WTC11 (cell line): ENCODE measurements around the gene INTS11. TPM values are rescaled to one million over a fixed set of nuclear protein-coding genes. Genes with fewer than 3 reads are reported as not detected.

Experiments
- ATAC-seq: fragments of 200-7000 bp; cut with Tn5 transposase; 2 replicates; pipeline ENCODE4 v1.10.0; 2021; ENCODE audit warnings: mild to moderate bottlenecking, moderate library complexity
- CTCF ChIA-PET: fragments of 300-600 bp; sonication (Branson Sonifier 250); formaldehyde crosslinking; loops from one replicate; lab custom pipeline; 2021; ENCODE audit warnings: antibody characterized with exemption; lab: Charles Lee
- POLR2A ChIA-PET: fragments of 350-600 bp; sonication (Branson Sonifier 250); formaldehyde crosslinking; loops from one replicate; lab custom pipeline; 2021; ENCODE audit warnings: antibody characterized with exemption; lab: Charles Lee
- DNase-seq: peaks from one replicate; pipeline ENCODE4 v3.0.0; 2021; ENCODE audit warnings: low spot score
- H3K27ac Mint-ChIP-seq: 2 replicates; pipeline ENCODE4 v1.8.0; 2021; ENCODE audit warnings: mixed read lengths
- H3K27me3 Mint-ChIP-seq: 2 replicates; pipeline ENCODE4 v1.8.0; 2021; ENCODE audit warnings: low read depth, mild to moderate bottlenecking, moderate library complexity, mixed read lengths
- H3K36me3 Mint-ChIP-seq: 2 replicates; pipeline ENCODE4 v1.8.0; 2021; ENCODE audit warnings: mixed read lengths
- H3K4me1 Mint-ChIP-seq: 2 replicates; pipeline ENCODE4 v1.8.0; 2022; ENCODE audit warnings: mixed read lengths
- H3K4me3 Mint-ChIP-seq: 2 replicates; pipeline ENCODE4 v1.8.0; 2021; ENCODE audit warnings: mild to moderate bottlenecking, moderate library complexity, mixed read lengths
- H3K9me3 Mint-ChIP-seq: 2 replicates; pipeline ENCODE4 v1.8.0; 2021; ENCODE audit warnings: mixed read lengths
- EMX1 ChIP-seq: fragments of 250-450 bp; sonication (Bioruptor Pico); IDR thresholded peaks from 2 replicates; pipeline ENCODE4 v1.8.0; 2021; ENCODE audit warnings: mild to moderate bottlenecking
- ETV6 ChIP-seq: sonication (generic); formaldehyde crosslinking; IDR thresholded peaks from 2 replicates; pipeline ENCODE4 v1.8.1; 2022; ENCODE audit warnings: mild to moderate bottlenecking, missing genetic modification reagents
- GTF2I ChIP-seq: fragments of 250-450 bp; sonication (Bioruptor Pico); conservative IDR thresholded peaks from 2 replicates; pipeline ENCODE4 v1.4.0; 2021; ENCODE audit warnings: mild to moderate bottlenecking
- JUN ChIP-seq: sonication (generic); formaldehyde crosslinking; IDR thresholded peaks from 2 replicates; pipeline ENCODE4 v1.8.0; 2023; ENCODE audit warnings: mild to moderate bottlenecking, missing genetic modification reagents
- KAT7 ChIP-seq: sonication (generic); formaldehyde crosslinking; IDR thresholded peaks from 2 replicates; pipeline ENCODE4 v1.8.1; 2023; ENCODE audit warnings: missing genetic modification reagents, mild to moderate bottlenecking, borderline replicate concordance
- NFYB ChIP-seq: sonication (generic); formaldehyde crosslinking; conservative IDR thresholded peaks from 2 replicates; pipeline ENCODE4 v1.8.0; 2022; ENCODE audit warnings: low read depth, missing genetic modification reagents
- OVOL2 ChIP-seq: fragments of 250-450 bp; sonication (Bioruptor Pico); IDR thresholded peaks from 2 replicates; pipeline ENCODE4 v1.9.0; 2021; ENCODE audit warnings: mild to moderate bottlenecking, borderline replicate concordance
- RORB ChIP-seq: fragments of 250-450 bp; sonication (Bioruptor Pico); IDR thresholded peaks from 2 replicates; pipeline ENCODE4 v1.9.0; 2021; ENCODE audit warnings: mild to moderate bottlenecking
- ZBTB21 ChIP-seq: sonication (generic); formaldehyde crosslinking; IDR thresholded peaks from 2 replicates; pipeline ENCODE4 v1.8.1; 2023; ENCODE audit warnings: mild to moderate bottlenecking, missing genetic modification reagents, borderline replicate concordance
- ZNF219 ChIP-seq: sonication (generic); formaldehyde crosslinking; IDR thresholded peaks from 2 replicates; pipeline ENCODE4 v1.8.0; 2023; ENCODE audit warnings: missing genetic modification reagents, mild to moderate bottlenecking, borderline replicate concordance
- total RNA-seq: library from RNA; stranded (reverse); gene quantifications from 3 replicates; pipeline ENCODE4 v1.2.3, GENCODE V29; 2021
- TF ChIP-seq, protein P1 (sequence below): sonication (generic); formaldehyde crosslinking; IDR thresholded peaks from 2 replicates; pipeline ENCODE4 v1.8.1; 2022; ENCODE audit warnings: mild to moderate bottlenecking, missing genetic modification reagents, moderate library complexity, borderline replicate concordance
- TF ChIP-seq, protein P2 (sequence below): fragments of 250-450 bp; sonication (Bioruptor Pico); IDR thresholded peaks from 2 replicates; pipeline ENCODE4 v2.1.2; 2022; ENCODE audit warnings: mild to moderate bottlenecking, moderate library complexity
- TF ChIP-seq, protein P3 (sequence below): fragments of 250-450 bp; sonication (Bioruptor Pico); conservative IDR thresholded peaks from 2 replicates; pipeline ENCODE4 v1.9.0; 2021; ENCODE audit warnings: mild to moderate bottlenecking
- TF ChIP-seq, protein P4 (sequence below): sonication (generic); formaldehyde crosslinking; IDR thresholded peaks from 2 replicates; pipeline ENCODE4 v1.8.1; 2023; ENCODE audit warnings: mild to moderate bottlenecking, missing genetic modification reagents, moderate library complexity
- TF ChIP-seq, protein P5 (sequence below): sonication (generic); formaldehyde crosslinking; IDR thresholded peaks from 2 replicates; pipeline ENCODE4 v1.8.0; 2023; ENCODE audit warnings: mild to moderate bottlenecking, missing genetic modification reagents
- TF ChIP-seq, protein P6 (sequence below): sonication (generic); formaldehyde crosslinking; IDR thresholded peaks from 2 replicates; pipeline ENCODE4 v1.8.1; 2022; ENCODE audit warnings: low read depth, missing genetic modification reagents, borderline replicate concordance
- TF ChIP-seq, protein P7 (sequence below): sonication (generic); formaldehyde crosslinking; IDR thresholded peaks from 2 replicates; pipeline ENCODE4 v1.8.1; 2023; ENCODE audit warnings: mild to moderate bottlenecking, missing genetic modification reagents

Gene INTS11
- total RNA-seq, 1 experiment from 2014 or later = 170 TPM

DNA sequence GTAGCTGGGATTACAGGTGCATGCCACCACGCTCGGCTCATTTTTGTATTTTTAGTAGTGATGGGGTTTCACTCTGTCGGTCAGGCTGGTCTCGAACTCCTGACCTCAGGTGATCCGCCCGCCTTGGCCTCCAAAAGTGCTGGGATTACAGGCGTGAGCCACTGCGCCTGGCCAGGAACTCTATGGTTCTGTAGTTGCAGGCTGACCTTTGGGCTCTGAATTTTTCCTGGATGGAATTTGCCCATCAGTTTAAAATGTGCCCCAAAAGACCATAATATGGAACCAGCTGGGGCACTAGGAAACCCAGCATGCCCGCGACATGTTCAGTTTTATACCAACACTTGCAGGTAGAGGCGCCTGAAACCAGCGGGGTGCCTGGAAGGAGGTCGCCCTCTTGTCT lies 45.8 kb downstream of the INTS11 start:
- no peaks in the 10 kb centered on the region for H3K36me3 Mint-ChIP-seq
- no peak overlapping the region for H3K4me3 Mint-ChIP-seq
- DNase-seq = peak; percentile 13
- ChIA-PET CTCF (interaction anchor here (0.6 to 2.3 kb wide), 5 partner anchors 9 to 339 kb away, joined by 4 to 10 read pairs (median 5); no protein-coding TSS in a partner anchor), POLR2A (interaction anchor here (0.6 kb wide), 1 partner anchor 21 kb away, joined by 3 read pairs; no protein-coding TSS in a partner anchor)
- H3K27ac Mint-ChIP-seq = no peak overlapping the region
- no peak for ATAC-seq
- H3K27me3 Mint-ChIP-seq = no peaks in the 10 kb centered on the region
- H3K9me3 Mint-ChIP-seq = peaks cover 5% of the 10 kb centered on the region
- H3K4me1 Mint-ChIP-seq = peaks cover 3% of the 10 kb centered on the region; the same call in 1 of the 2 replicates
- TF ChIP-seq ETV6 (CRISPR knock-in tag) (no peak), GTF2I (CRISPR knock-in tag) (no peak), RORB (CRISPR knock-in tag) (no peak), KAT7 (CRISPR knock-in tag) (no peak), ZNF219 (CRISPR knock-in tag) (no peak)
- TF ChIP-seq, protein P1, sequence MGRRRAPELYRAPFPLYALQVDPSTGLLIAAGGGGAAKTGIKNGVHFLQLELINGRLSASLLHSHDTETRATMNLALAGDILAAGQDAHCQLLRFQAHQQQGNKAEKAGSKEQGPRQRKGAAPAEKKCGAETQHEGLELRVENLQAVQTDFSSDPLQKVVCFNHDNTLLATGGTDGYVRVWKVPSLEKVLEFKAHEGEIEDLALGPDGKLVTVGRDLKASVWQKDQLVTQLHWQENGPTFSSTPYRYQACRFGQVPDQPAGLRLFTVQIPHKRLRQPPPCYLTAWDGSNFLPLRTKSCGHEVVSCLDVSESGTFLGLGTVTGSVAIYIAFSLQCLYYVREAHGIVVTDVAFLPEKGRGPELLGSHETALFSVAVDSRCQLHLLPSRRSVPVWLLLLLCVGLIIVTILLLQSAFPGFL (CRISPR knock-in tag) = no peak

DNA sequence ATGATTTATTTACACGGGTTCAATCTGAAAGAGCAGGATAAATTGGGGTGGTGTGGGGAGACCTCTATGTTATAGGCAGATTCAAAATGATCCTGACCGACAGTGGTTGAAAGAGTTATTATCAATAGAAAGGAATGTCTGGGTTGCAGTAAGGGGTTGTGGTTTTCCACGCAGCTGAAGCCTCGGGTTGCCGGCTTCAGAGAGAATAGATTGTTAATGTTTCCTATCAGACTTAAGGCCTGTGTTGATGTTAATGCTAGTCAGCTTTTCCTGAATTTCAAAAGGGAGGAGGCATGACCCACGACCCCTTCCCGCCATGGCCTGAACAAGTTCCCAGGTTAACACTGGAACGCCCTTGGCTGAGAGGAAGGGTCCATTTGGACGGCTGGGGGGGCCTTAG lies 48.6 kb downstream of the INTS11 start:
- ATAC-seq = no peak
- no peak for DNase-seq
- Mint-ChIP-seq H3K27me3 (no peaks in the 10 kb centered on the region), H3K4me3 (no peak overlapping the region; the same call in 1 of the 2 replicates), H3K9me3 (peaks cover 5% of the 10 kb centered on the region), H3K36me3 (peaks cover 2% of the 10 kb centered on the region; the same call in 1 of the 2 replicates), H3K4me1 (peaks cover 20% of the 10 kb centered on the region), H3K27ac (no peak overlapping the region)
- TF ChIP-seq, protein P2, sequence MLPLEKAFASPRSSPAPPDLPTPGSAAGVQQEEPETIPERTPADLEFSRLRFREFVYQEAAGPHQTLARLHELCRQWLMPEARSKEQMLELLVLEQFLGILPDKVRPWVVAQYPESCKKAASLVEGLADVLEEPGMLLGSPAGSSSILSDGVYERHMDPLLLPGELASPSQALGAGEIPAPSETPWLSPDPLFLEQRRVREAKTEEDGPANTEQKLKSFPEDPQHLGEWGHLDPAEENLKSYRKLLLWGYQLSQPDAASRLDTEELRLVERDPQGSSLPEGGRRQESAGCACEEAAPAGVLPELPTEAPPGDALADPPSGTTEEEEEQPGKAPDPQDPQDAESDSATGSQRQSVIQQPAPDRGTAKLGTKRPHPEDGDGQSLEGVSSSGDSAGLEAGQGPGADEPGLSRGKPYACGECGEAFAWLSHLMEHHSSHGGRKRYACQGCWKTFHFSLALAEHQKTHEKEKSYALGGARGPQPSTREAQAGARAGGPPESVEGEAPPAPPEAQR = no peak
- TF ChIP-seq, protein P3, sequence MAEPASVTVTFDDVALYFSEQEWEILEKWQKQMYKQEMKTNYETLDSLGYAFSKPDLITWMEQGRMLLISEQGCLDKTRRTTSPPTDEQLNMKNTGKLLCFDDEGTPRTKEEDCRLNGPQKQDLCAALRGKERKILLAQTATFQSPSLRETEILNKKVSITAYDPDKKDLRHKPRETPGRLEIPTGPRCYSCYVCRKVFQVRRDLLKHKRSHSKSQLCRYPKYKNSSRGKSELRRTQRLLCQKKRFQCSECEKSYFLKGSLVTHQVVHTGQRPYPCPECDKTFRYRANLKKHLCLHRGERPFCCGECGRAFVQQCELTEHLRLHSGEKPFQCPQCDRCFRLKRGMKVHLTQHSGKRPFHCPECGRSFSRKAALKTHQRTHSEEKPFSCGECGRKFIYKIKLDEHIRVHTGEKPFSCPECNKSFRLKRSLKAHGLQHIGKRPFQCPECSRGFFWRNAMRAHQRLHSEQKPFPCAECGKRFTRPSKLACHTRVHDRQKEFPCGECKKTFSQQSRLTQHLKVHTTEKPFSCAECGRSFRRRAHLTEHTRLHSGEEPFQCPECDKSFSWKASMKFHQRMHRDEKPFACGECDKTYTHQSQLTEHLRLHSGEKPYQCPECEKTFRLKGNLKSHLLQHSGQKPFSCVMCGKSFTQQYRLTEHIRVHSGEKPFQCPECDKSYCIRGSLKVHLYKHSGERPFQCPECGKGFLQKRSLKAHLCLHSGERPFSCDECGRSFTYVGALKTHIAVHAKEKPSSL (CRISPR knock-in tag) = no peak
- TF ChIP-seq, protein P4, sequence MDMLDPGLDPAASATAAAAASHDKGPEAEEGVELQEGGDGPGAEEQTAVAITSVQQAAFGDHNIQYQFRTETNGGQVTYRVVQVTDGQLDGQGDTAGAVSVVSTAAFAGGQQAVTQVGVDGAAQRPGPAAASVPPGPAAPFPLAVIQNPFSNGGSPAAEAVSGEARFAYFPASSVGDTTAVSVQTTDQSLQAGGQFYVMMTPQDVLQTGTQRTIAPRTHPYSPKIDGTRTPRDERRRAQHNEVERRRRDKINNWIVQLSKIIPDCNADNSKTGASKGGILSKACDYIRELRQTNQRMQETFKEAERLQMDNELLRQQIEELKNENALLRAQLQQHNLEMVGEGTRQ (CRISPR knock-in tag) = no peak
- TF ChIP-seq JUN (CRISPR knock-in tag) = no peak
- no peak for TF ChIP-seq EMX1
- TF ChIP-seq, protein P5, sequence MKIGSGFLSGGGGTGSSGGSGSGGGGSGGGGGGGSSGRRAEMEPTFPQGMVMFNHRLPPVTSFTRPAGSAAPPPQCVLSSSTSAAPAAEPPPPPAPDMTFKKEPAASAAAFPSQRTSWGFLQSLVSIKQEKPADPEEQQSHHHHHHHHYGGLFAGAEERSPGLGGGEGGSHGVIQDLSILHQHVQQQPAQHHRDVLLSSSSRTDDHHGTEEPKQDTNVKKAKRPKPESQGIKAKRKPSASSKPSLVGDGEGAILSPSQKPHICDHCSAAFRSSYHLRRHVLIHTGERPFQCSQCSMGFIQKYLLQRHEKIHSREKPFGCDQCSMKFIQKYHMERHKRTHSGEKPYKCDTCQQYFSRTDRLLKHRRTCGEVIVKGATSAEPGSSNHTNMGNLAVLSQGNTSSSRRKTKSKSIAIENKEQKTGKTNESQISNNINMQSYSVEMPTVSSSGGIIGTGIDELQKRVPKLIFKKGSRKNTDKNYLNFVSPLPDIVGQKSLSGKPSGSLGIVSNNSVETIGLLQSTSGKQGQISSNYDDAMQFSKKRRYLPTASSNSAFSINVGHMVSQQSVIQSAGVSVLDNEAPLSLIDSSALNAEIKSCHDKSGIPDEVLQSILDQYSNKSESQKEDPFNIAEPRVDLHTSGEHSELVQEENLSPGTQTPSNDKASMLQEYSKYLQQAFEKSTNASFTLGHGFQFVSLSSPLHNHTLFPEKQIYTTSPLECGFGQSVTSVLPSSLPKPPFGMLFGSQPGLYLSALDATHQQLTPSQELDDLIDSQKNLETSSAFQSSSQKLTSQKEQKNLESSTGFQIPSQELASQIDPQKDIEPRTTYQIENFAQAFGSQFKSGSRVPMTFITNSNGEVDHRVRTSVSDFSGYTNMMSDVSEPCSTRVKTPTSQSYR (CRISPR knock-in tag) = no peak
- TF ChIP-seq NFYB = no peak
- TF ChIP-seq, protein P6, sequence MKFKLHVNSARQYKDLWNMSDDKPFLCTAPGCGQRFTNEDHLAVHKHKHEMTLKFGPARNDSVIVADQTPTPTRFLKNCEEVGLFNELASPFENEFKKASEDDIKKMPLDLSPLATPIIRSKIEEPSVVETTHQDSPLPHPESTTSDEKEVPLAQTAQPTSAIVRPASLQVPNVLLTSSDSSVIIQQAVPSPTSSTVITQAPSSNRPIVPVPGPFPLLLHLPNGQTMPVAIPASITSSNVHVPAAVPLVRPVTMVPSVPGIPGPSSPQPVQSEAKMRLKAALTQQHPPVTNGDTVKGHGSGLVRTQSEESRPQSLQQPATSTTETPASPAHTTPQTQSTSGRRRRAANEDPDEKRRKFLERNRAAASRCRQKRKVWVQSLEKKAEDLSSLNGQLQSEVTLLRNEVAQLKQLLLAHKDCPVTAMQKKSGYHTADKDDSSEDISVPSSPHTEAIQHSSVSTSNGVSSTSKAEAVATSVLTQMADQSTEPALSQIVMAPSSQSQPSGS (CRISPR knock-in tag) = no peak
- no peak for TF ChIP-seq OVOL2 (CRISPR knock-in tag)
- TF ChIP-seq, protein P7, sequence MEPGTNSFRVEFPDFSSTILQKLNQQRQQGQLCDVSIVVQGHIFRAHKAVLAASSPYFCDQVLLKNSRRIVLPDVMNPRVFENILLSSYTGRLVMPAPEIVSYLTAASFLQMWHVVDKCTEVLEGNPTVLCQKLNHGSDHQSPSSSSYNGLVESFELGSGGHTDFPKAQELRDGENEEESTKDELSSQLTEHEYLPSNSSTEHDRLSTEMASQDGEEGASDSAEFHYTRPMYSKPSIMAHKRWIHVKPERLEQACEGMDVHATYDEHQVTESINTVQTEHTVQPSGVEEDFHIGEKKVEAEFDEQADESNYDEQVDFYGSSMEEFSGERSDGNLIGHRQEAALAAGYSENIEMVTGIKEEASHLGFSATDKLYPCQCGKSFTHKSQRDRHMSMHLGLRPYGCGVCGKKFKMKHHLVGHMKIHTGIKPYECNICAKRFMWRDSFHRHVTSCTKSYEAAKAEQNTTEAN (CRISPR knock-in tag) = no peak
- no peak for TF ChIP-seq ZBTB21 (CRISPR knock-in tag)
- POLR2A ChIA-PET = no interaction called here
- CTCF ChIA-PET = interaction anchor here (0.8 to 2.3 kb wide), 2 partner anchors 16 kb away, joined by 3 to 6 read pairs; no protein-coding TSS in a partner anchor
